KOPT-K1 (cell line): ENCODE measurements around the gene FASN.
"Not testable (repeated sequence)": the region's sequence is repeated elsewhere in the genome, so short reads cannot be mapped to it uniquely, and the experiment has no call there.

ENCODE experiments used
- H3K27ac ChIP-seq: fragments of 200-600 bp; sonication (generic); 2 replicates; pipeline ENCODE4 v1.5.1; 2016; ENCODE audit warnings: antibody characterized with exemption, mild to moderate bottlenecking, low read depth, low read length; ENCODE audit not compliant: poor library complexity, severe bottlenecking
- H3K36me3 ChIP-seq: fragments of 200-600 bp; sonication (generic); 2 replicates; pipeline ENCODE4 v1.5.1; 2017; ENCODE audit warnings: antibody characterized with exemption, mild to moderate bottlenecking, low read length, moderate library complexity; ENCODE audit not compliant: insufficient read depth
- H3K9me3 ChIP-seq: fragments of 200-600 bp; sonication (generic); 2 replicates; pipeline ENCODE4 v1.5.1; 2017; ENCODE audit warnings: antibody characterized with exemption, low read length, mild to moderate bottlenecking; ENCODE audit not compliant: insufficient read depth, poor library complexity, severe bottlenecking

The FASN gene

GRCh38 chr17:82098169-82098938 is at the start of gene FASN:
TSS of gene FASN (minus strand) at chr17:82098236. CDS start at chr17:82096445, 1,791 bp downstream.
- H3K36me3 ChIP-seq: peaks cover 37% of the 10 kb centered on the region
- peak within 1 kb of the TSS; percentile 95 for H3K27ac ChIP-seq
- no peaks in the 10 kb centered on the region for H3K9me3 ChIP-seq

- no peaks in the 10 kb centered on the region for H3K36me3 ChIP-seq
- H3K27ac ChIP-seq: no peak overlapping the region
- H3K9me3 ChIP-seq: no peaks in the 10 kb centered on the region
Observed at GRCh38 chr17:82146663-82147654, 48.9 kb upstream of the FASN start.

GRCh38 chr17:82145550-82146155 is 47.6 kb upstream of the FASN start:
- H3K27ac ChIP-seq: no peak overlapping the region
- no peaks in the 10 kb centered on the region for H3K36me3 ChIP-seq
- no peaks in the 10 kb centered on the region for H3K9me3 ChIP-seq

- no peaks in the 10 kb centered on the region for H3K9me3 ChIP-seq
- no peaks in the 10 kb centered on the region for H3K36me3 ChIP-seq
- no peak overlapping the region for H3K27ac ChIP-seq
Observed at GRCh38 chr17:82143333-82143732, 45.3 kb upstream of the FASN start.

- H3K36me3 ChIP-seq, H3K9me3 ChIP-seq, H3K27ac ChIP-seq: not testable (repeated sequence)
Observed at GRCh38 chr17:82139961-82140360, 41.9 kb upstream of the FASN start.

- Histone ChIP-seq H3K36me3 (no peaks in the 10 kb centered on the region), H3K27ac (no peak overlapping the region), H3K9me3 (no peaks in the 10 kb centered on the region)
Observed at GRCh38 chr17:82138511-82138992, 40.5 kb upstream of the FASN start.

GRCh38 chr17:82134101-82134500 is 36.1 kb upstream of the FASN start:
- Histone ChIP-seq H3K27ac (no peak overlapping the region), H3K36me3 (no peaks in the 10 kb centered on the region), H3K9me3 (no peaks in the 10 kb centered on the region)

GRCh38 chr17:82133166-82133953 is 35.3 kb upstream of the FASN start:
- not testable (repeated sequence) for H3K9me3 ChIP-seq, H3K36me3 ChIP-seq, H3K27ac ChIP-seq

GRCh38 chr17:82129095-82129494 is 31.1 kb upstream of the FASN start:
- no peak overlapping the region for H3K27ac ChIP-seq
- H3K36me3 ChIP-seq: no peaks in the 10 kb centered on the region
- no peaks in the 10 kb centered on the region for H3K9me3 ChIP-seq

- H3K9me3 ChIP-seq: no peaks in the 10 kb centered on the region
- H3K27ac ChIP-seq: peak overlapping the region; percentile 79
- no peaks in the 10 kb centered on the region for H3K36me3 ChIP-seq
Observed at GRCh38 chr17:82128287-82128686, 30.3 kb upstream of the FASN start.

GRCh38 chr17:82127704-82128103 is 29.7 kb upstream of the FASN start:
- H3K9me3 ChIP-seq: peaks cover 2% of the 10 kb centered on the region
- no peaks in the 10 kb centered on the region for H3K36me3 ChIP-seq
- H3K27ac ChIP-seq: peak overlapping the region; percentile 79

GRCh38 chr17:82127315-82127595 is 29.2 kb upstream of the FASN start:
- Histone ChIP-seq H3K9me3 (peaks cover 6% of the 10 kb centered on the region), H3K27ac (peak overlapping the region; percentile 79), H3K36me3 (no peaks in the 10 kb centered on the region)

- H3K9me3 ChIP-seq: peaks cover 12% of the 10 kb centered on the region
- H3K27ac ChIP-seq: peak overlapping the region; percentile 79
- H3K36me3 ChIP-seq: no peaks in the 10 kb centered on the region
Observed at GRCh38 chr17:82126556-82127314, 28.7 kb upstream of the FASN start.

- Histone ChIP-seq H3K36me3 (no peaks in the 10 kb centered on the region), H3K9me3 (peaks cover 13% of the 10 kb centered on the region), H3K27ac (no peak overlapping the region)
Observed at GRCh38 chr17:82124101-82124500, 26.1 kb upstream of the FASN start.
